HG02678 (cell line): Measurements from ENCODE around the gene DNAH12.

Experiments used
- ATAC-seq: cut with Tn5 transposase; IDR thresholded peaks from one replicate; pipeline ENCODE4 v1.9.1; 2021; ENCODE audit warnings: mild to moderate bottlenecking, moderate library complexity; ENCODE audit not compliant: unreplicated experiment

Gene DNAH12

DNA sequence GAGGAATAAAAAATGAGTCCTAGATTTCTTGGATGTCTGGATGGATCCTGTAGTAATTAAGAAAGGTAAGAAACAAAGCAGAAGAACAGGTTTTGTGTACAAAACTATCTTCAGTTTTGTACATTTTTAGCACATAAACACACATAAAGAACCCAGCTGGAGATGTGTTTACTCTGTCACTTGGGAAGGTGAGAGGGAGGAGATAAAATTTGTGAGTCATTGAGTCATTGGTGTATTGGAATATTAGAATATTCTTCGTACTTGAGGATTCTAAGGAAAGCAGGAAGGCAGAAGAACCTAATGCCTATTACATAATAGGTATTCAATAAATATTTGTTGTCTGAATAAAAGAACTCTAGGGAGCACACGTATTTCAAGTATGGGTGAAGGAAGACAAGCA is 299.2 kb downstream of the DNAH12 start:
- no peak for ATAC-seq
